NB4 (cell line): ENCODE measurements around the gene CFAP45.

Source experiments
- MAX ChIP-seq: IDR thresholded peaks from 2 replicates; pipeline ENCODE4 v1.6.1; 2011; ENCODE audit warnings: low read depth, low read length
- POLR2A ChIP-seq: IDR thresholded peaks from 2 replicates; pipeline ENCODE4 v1.6.1; 2011; ENCODE audit warnings: mild to moderate bottlenecking; ENCODE audit not compliant: insufficient read length; ENCODE audit errors: extremely low read depth
- TF ChIP-seq, protein P1 (sequence below): IDR thresholded peaks from one replicate; pipeline ENCODE4 v1.5.1; 2012; ENCODE audit warnings: low read depth, low read length

- TF ChIP-seq, protein P1, sequence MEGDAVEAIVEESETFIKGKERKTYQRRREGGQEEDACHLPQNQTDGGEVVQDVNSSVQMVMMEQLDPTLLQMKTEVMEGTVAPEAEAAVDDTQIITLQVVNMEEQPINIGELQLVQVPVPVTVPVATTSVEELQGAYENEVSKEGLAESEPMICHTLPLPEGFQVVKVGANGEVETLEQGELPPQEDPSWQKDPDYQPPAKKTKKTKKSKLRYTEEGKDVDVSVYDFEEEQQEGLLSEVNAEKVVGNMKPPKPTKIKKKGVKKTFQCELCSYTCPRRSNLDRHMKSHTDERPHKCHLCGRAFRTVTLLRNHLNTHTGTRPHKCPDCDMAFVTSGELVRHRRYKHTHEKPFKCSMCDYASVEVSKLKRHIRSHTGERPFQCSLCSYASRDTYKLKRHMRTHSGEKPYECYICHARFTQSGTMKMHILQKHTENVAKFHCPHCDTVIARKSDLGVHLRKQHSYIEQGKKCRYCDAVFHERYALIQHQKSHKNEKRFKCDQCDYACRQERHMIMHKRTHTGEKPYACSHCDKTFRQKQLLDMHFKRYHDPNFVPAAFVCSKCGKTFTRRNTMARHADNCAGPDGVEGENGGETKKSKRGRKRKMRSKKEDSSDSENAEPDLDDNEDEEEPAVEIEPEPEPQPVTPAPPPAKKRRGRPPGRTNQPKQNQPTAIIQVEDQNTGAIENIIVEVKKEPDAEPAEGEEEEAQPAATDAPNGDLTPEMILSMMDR = no peak
- TF ChIP-seq POLR2A (no peak), MAX (no peak)
Measured at GRCh38 chr1:159925719-159926078, 25.7 kb upstream of the CFAP45 start.
